HEK293 (cell line): ENCODE data around the gene EFNA2.

Experiments
- GLI2 ChIP-seq: fragments of 450-650 bp; formaldehyde crosslinking; IDR thresholded peaks from 2 replicates; pipeline ENCODE4; 2017; ENCODE audit warnings: missing biosample characterization, missing genetic modification characterization, low read depth, borderline replicate concordance
- HOXA7 ChIP-seq: sonication (generic); formaldehyde crosslinking; IDR thresholded peaks from 2 replicates; pipeline ENCODE4 v1.8.1; 2022; ENCODE audit warnings: missing genetic modification reagents, borderline replicate concordance
- KLF16 ChIP-seq: fragments of 450-650 bp; formaldehyde crosslinking; IDR thresholded peaks from 2 replicates; pipeline ENCODE4 v1.5.1; 2017; ENCODE audit warnings: missing biosample characterization, missing genetic modification characterization
- TCF7L2 ChIP-seq: IDR thresholded peaks from 2 replicates; pipeline ENCODE4 v1.6.1; 2011; ENCODE audit warnings: low read depth, mild to moderate bottlenecking, inconsistent platforms, low read length, moderate library complexity, borderline replicate concordance
- ZFP3 ChIP-seq: fragments of 450-650 bp; formaldehyde crosslinking; IDR thresholded peaks from 2 replicates; pipeline ENCODE4 v1.5.1; 2016; ENCODE audit warnings: low read depth, missing biosample characterization, missing genetic modification characterization
- ZFP37 ChIP-seq: fragments of 450-650 bp; formaldehyde crosslinking; IDR thresholded peaks from 2 replicates; pipeline ENCODE4 v1.5.1; 2016; ENCODE audit warnings: missing biosample characterization, missing genetic modification characterization
- ZIC2 ChIP-seq: fragments of 450-650 bp; formaldehyde crosslinking; IDR thresholded peaks from 2 replicates; pipeline ENCODE4 v1.5.1; 2016; ENCODE audit warnings: missing biosample characterization, missing genetic modification characterization
- ZNF138 ChIP-seq: fragments of 450-650 bp; formaldehyde crosslinking; IDR thresholded peaks from 2 replicates; pipeline ENCODE4 v1.5.1; 2016; ENCODE audit warnings: missing biosample characterization, missing genetic modification characterization, borderline replicate concordance
- ZNF221 ChIP-seq: fragments of 450-650 bp; formaldehyde crosslinking; IDR thresholded peaks from 2 replicates; pipeline ENCODE4 v1.5.1; 2017; ENCODE audit warnings: missing biosample characterization, missing genetic modification characterization, borderline replicate concordance
- ZNF521 ChIP-seq: fragments of 450-650 bp; formaldehyde crosslinking; IDR thresholded peaks from 2 replicates; pipeline ENCODE4 v1.5.1; 2017; ENCODE audit warnings: missing biosample characterization, mild to moderate bottlenecking, missing genetic modification characterization
- ZNF670 ChIP-seq: fragments of 450-650 bp; formaldehyde crosslinking; IDR thresholded peaks from 2 replicates; pipeline ENCODE4 v1.5.1; 2016; ENCODE audit warnings: missing biosample characterization, missing genetic modification characterization, low read depth
- TF ChIP-seq, protein P1 (sequence below): fragments of 450-650 bp; formaldehyde crosslinking; IDR thresholded peaks from 2 replicates; pipeline ENCODE4 v1.5.1; 2016; ENCODE audit warnings: missing biosample characterization, missing genetic modification characterization
- TF ChIP-seq, protein P2 (sequence below): fragments of 450-650 bp; formaldehyde crosslinking; IDR thresholded peaks from 2 replicates; pipeline ENCODE4 v1.5.1; 2017; ENCODE audit warnings: missing biosample characterization, missing genetic modification characterization
- TF ChIP-seq, protein P3 (sequence below): fragments of 450-650 bp; formaldehyde crosslinking; conservative IDR thresholded peaks from 2 replicates; pipeline ENCODE4 v1.5.1; 2016; ENCODE audit warnings: low read depth, missing biosample characterization, missing genetic modification characterization
- TF ChIP-seq, protein P4 (sequence below): IDR thresholded peaks from 2 replicates; pipeline ENCODE4 v1.6.1; 2011; ENCODE audit warnings: mild to moderate bottlenecking, low read depth, low read length, borderline replicate concordance
- TF ChIP-seq, protein P5 (sequence below): fragments of 450-650 bp; formaldehyde crosslinking; IDR thresholded peaks from 2 replicates; pipeline ENCODE4 v1.5.1; 2016; ENCODE audit warnings: missing biosample characterization, missing genetic modification characterization
- TF ChIP-seq, protein P6 (sequence below): fragments of 450-650 bp; formaldehyde crosslinking; IDR thresholded peaks from 2 replicates; pipeline ENCODE4 v1.5.1; 2016; ENCODE audit warnings: missing biosample characterization, missing genetic modification characterization, borderline replicate concordance
- TF ChIP-seq, protein P7 (sequence below): fragments of 450-650 bp; formaldehyde crosslinking; IDR thresholded peaks from 2 replicates; pipeline ENCODE4 v1.5.0; 2017; ENCODE audit warnings: missing biosample characterization, missing genetic modification characterization, borderline replicate concordance
- TF ChIP-seq, protein P8 (sequence below): fragments of 450-650 bp; formaldehyde crosslinking; IDR thresholded peaks from 2 replicates; pipeline ENCODE4; 2016; ENCODE audit warnings: missing biosample characterization, missing genetic modification characterization

Gene EFNA2

DNA sequence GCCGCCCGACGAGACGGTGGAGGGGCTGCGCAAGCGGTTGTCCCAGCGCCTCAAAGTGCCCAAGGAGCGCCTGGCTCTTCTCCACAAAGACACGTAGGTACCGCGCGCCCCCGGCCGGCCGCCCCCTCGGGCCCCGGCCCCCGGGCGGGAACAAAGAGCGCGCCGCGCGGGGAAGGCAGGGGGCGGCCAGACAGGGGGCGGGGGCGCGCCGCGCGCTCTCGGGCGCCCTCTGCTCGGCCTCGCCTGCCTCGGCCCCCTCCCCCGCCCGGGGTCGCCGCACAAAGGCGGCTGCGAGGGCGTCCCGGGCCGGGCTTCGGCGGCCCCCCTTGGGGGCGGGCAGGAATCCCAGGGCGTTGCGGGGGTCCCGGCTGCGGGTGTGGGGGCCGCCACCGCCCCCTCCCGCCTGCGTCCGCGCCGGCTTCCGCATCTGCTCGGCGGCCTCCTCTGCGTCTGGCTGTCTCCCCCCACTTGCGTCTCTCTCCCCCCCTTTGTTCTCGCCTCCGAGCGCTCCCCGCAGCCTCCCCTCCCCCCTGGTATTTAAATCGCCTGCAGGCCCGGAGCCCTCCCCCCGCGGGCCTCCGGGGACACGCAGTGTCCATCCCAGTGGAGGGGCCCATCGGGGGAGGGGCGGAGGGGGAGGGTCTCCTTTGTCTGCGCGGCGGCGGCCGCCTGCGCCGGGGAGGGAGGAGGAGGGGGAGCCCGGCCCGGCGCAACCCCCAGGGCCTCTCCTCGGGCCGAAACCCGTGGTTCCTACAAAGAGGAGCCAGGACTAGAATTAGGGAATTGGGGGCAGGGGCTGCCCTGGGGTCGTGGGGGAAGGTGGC lies 35.0 kb upstream of the EFNA2 start (continued):
- TF ChIP-seq, protein P1, sequence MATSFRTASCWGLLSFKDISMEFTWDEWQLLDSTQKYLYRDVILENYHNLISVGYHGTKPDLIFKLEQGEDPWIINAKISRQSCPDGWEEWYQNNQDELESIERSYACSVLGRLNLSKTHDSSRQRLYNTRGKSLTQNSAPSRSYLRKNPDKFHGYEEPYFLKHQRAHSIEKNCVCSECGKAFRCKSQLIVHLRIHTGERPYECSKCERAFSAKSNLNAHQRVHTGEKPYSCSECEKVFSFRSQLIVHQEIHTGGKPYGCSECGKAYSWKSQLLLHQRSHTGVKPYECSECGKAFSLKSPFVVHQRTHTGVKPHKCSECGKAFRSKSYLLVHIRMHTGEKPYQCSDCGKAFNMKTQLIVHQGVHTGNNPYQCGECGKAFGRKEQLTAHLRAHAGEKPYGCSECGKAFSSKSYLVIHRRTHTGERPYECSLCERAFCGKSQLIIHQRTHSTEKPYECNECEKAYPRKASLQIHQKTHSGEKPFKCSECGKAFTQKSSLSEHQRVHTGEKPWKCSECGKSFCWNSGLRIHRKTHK (tag by site-specific recombination): no peak
- TF ChIP-seq HOXA7 (CRISPR knock-in tag): no peak
- TF ChIP-seq, protein P2, sequence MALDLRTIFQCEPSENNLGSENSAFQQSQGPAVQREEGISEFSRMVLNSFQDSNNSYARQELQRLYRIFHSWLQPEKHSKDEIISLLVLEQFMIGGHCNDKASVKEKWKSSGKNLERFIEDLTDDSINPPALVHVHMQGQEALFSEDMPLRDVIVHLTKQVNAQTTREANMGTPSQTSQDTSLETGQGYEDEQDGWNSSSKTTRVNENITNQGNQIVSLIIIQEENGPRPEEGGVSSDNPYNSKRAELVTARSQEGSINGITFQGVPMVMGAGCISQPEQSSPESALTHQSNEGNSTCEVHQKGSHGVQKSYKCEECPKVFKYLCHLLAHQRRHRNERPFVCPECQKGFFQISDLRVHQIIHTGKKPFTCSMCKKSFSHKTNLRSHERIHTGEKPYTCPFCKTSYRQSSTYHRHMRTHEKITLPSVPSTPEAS (tag by site-specific recombination): no peak
- TF ChIP-seq, protein P3, sequence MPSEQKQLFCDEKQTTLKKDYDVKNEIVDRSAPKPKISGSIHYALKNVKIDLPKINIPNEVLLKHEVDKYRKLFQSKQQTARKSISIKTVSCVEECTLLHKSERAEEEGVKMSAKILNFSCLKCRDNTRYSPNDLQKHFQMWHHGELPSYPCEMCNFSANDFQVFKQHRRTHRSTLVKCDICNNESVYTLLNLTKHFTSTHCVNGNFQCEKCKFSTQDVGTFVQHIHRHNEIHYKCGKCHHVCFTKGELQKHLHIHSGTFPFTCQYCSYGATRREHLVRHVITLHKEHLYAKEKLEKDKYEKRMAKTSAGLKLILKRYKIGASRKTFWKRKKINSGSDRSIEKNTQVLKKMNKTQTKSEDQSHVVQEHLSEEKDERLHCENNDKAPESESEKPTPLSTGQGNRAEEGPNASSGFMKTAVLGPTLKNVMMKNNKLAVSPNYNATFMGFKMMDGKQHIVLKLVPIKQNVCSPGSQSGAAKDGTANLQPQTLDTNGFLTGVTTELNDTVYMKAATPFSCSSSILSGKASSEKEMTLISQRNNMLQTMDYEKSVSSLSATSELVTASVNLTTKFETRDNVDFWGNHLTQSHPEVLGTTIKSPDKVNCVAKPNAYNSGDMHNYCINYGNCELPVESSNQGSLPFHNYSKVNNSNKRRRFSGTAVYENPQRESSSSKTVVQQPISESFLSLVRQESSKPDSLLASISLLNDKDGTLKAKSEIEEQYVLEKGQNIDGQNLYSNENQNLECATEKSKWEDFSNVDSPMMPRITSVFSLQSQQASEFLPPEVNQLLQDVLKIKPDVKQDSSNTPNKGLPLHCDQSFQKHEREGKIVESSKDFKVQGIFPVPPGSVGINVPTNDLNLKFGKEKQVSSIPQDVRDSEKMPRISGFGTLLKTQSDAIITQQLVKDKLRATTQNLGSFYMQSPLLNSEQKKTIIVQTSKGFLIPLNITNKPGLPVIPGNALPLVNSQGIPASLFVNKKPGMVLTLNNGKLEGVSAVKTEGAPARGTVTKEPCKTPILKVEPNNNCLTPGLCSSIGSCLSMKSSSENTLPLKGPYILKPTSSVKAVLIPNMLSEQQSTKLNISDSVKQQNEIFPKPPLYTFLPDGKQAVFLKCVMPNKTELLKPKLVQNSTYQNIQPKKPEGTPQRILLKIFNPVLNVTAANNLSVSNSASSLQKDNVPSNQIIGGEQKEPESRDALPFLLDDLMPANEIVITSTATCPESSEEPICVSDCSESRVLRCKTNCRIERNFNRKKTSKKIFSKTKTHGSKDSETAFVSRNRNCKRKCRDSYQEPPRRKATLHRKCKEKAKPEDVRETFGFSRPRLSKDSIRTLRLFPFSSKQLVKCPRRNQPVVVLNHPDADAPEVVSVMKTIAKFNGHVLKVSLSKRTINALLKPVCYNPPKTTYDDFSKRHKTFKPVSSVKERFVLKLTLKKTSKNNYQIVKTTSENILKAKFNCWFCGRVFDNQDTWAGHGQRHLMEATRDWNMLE (tag by site-specific recombination): no peak
- TF ChIP-seq, protein P4, sequence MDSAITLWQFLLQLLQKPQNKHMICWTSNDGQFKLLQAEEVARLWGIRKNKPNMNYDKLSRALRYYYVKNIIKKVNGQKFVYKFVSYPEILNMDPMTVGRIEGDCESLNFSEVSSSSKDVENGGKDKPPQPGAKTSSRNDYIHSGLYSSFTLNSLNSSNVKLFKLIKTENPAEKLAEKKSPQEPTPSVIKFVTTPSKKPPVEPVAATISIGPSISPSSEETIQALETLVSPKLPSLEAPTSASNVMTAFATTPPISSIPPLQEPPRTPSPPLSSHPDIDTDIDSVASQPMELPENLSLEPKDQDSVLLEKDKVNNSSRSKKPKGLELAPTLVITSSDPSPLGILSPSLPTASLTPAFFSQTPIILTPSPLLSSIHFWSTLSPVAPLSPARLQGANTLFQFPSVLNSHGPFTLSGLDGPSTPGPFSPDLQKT: no peak
- TF ChIP-seq TCF7L2: no peak; the same call in 1 of the 2 replicates
- TF ChIP-seq KLF16 (tag by site-specific recombination): peak; percentile 27; the same call in 1 of the 2 replicates
- TF ChIP-seq ZFP3: no peak
- TF ChIP-seq, protein P5, sequence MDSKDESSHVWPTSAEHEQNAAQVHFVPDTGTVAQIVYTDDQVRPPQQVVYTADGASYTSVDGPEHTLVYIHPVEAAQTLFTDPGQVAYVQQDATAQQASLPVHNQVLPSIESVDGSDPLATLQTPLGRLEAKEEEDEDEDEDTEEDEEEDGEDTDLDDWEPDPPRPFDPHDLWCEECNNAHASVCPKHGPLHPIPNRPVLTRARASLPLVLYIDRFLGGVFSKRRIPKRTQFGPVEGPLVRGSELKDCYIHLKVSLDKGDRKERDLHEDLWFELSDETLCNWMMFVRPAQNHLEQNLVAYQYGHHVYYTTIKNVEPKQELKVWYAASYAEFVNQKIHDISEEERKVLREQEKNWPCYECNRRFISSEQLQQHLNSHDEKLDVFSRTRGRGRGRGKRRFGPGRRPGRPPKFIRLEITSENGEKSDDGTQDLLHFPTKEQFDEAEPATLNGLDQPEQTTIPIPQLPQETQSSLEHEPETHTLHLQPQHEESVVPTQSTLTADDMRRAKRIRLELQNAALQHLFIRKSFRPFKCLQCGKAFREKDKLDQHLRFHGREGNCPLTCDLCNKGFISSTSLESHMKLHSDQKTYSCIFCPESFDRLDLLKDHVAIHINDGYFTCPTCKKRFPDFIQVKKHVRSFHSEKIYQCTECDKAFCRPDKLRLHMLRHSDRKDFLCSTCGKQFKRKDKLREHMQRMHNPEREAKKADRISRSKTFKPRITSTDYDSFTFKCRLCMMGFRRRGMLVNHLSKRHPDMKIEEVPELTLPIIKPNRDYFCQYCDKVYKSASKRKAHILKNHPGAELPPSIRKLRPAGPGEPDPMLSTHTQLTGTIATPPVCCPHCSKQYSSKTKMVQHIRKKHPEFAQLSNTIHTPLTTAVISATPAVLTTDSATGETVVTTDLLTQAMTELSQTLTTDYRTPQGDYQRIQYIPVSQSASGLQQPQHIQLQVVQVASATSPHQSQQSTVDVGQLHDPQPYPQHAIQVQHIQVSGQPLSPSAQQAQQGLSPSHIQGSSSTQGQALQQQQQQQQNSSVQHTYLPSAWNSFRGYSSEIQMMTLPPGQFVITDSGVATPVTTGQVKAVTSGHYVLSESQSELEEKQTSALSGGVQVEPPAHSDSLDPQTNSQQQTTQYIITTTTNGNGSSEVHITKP (tag by site-specific recombination): no peak
- no peak for TF ChIP-seq ZFP37 (tag by site-specific recombination)
- TF ChIP-seq, protein P6, sequence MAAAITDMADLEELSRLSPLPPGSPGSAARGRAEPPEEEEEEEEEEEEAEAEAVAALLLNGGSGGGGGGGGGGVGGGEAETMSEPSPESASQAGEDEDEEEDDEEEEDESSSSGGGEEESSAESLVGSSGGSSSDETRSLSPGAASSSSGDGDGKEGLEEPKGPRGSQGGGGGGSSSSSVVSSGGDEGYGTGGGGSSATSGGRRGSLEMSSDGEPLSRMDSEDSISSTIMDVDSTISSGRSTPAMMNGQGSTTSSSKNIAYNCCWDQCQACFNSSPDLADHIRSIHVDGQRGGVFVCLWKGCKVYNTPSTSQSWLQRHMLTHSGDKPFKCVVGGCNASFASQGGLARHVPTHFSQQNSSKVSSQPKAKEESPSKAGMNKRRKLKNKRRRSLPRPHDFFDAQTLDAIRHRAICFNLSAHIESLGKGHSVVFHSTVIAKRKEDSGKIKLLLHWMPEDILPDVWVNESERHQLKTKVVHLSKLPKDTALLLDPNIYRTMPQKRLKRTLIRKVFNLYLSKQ (tag by site-specific recombination): no peak
- no peak for TF ChIP-seq ZNF221 (tag by site-specific recombination)
- TF ChIP-seq, protein P7, sequence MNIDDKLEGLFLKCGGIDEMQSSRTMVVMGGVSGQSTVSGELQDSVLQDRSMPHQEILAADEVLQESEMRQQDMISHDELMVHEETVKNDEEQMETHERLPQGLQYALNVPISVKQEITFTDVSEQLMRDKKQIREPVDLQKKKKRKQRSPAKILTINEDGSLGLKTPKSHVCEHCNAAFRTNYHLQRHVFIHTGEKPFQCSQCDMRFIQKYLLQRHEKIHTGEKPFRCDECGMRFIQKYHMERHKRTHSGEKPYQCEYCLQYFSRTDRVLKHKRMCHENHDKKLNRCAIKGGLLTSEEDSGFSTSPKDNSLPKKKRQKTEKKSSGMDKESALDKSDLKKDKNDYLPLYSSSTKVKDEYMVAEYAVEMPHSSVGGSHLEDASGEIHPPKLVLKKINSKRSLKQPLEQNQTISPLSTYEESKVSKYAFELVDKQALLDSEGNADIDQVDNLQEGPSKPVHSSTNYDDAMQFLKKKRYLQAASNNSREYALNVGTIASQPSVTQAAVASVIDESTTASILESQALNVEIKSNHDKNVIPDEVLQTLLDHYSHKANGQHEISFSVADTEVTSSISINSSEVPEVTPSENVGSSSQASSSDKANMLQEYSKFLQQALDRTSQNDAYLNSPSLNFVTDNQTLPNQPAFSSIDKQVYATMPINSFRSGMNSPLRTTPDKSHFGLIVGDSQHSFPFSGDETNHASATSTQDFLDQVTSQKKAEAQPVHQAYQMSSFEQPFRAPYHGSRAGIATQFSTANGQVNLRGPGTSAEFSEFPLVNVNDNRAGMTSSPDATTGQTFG (tag by site-specific recombination): no peak
- no peak for TF ChIP-seq ZNF521 (tag by site-specific recombination)
- no peak for TF ChIP-seq GLI2 (tag by site-specific recombination)
- no peak for TF ChIP-seq ZNF138 (tag by site-specific recombination)
- peak; percentile 84 for TF ChIP-seq ZIC2 (tag by site-specific recombination)
- no peak for TF ChIP-seq ZNF670
- TF ChIP-seq, protein P8, sequence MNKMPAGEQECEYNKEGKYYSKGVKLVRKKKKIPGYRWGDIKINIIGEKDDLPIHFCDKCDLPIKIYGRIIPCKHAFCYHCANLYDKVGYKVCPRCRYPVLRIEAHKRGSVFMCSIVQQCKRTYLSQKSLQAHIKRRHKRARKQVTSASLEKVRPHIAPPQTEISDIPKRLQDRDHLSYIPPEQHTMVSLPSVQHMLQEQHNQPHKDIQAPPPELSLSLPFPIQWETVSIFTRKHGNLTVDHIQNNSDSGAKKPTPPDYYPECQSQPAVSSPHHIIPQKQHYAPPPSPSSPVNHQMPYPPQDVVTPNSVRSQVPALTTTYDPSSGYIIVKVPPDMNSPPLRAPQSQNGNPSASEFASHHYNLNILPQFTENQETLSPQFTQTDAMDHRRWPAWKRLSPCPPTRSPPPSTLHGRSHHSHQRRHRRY (tag by site-specific recombination): no peak
